Measurements from ENCODE around the gene SLC38A2.

- TF ChIP-seq CTCF (IDR thresholded peaks at IDR 0.05) (no peak), EZH2 (IDR thresholded peaks at IDR 0.05; ENCODE audit: borderline replicate concordance, insufficient read depth, low read depth, low read length, poor library complexity, severe bottlenecking) (no peak)
Observed at GRCh38 chr12:46371718-46372543, 642 bp downstream of the SLC38A2 start.
